SK-N-SH treated with all-trans-retinoic acid at 6 μM for 48 hours (cell line): ENCODE measurements around the gene PRPF19.

Experiments used
- BACH2 ChIP-seq: fragments of 250-450 bp; sonication (Bioruptor Pico); IDR thresholded peaks from 2 replicates; pipeline ENCODE4 v1.9.0; 2021; ENCODE audit warnings: mild to moderate bottlenecking, borderline replicate concordance
- ISL1 ChIP-seq: fragments of 250-450 bp; sonication (Bioruptor Pico); IDR thresholded peaks from 2 replicates; pipeline ENCODE4 v2.1.2; 2022; ENCODE audit warnings: mild to moderate bottlenecking, moderate library complexity
- OSR1 ChIP-seq: fragments of 250-450 bp; sonication (Bioruptor Pico); IDR thresholded peaks from 2 replicates; pipeline ENCODE4 v1.8.0; 2022; ENCODE audit warnings: moderate library complexity, mild to moderate bottlenecking, inconsistent platforms
- RARB ChIP-seq: fragments of 250-450 bp; sonication (Bioruptor Pico); IDR thresholded peaks from 2 replicates; pipeline ENCODE4 v1.8.0; 2021; ENCODE audit warnings: mild to moderate bottlenecking, moderate library complexity
- TOX ChIP-seq: fragments of 250-450 bp; sonication (Bioruptor Pico); IDR thresholded peaks from 2 replicates; pipeline ENCODE4 v1.8.0; 2021; ENCODE audit warnings: mild to moderate bottlenecking, moderate library complexity, borderline replicate concordance
- ZC3H10 ChIP-seq: fragments of 250-450 bp; sonication (Bioruptor Pico); IDR thresholded peaks from 2 replicates; pipeline ENCODE4 v1.5.1; 2021; ENCODE audit warnings: mild to moderate bottlenecking, moderate library complexity
- TF ChIP-seq, protein P1 (sequence below): fragments of 250-450 bp; sonication (Bioruptor Pico); IDR thresholded peaks from 2 replicates; pipeline ENCODE4 v1.5.1; 2020; ENCODE audit warnings: low read depth, mild to moderate bottlenecking, moderate library complexity
- TF ChIP-seq, protein P2 (sequence below): fragments of 250-450 bp; sonication (Bioruptor Pico); IDR thresholded peaks from 2 replicates; pipeline ENCODE4 v1.8.0; 2020; ENCODE audit warnings: mild to moderate bottlenecking, moderate library complexity, borderline replicate concordance

DNA sequence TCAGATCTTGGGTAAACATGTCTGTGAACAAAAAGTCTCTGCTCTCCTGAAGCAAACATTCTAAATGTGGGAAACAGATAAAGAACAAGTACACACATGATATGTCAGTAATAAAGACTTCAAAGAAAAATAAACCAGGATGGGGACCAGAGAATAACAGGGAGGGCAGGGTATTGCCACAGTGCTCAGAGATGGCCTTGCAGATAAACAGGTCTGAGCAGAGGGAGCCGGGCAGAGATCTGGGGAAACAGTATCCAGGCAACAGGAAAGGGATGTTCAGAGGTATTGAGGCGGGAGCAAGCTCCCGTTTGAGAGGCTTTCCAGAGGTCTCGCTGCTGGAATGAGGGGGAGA, 61.5 kb downstream of the PRPF19 start:
- TF ChIP-seq ISL1 (CRISPR knock-in tag), result no peak
- TF ChIP-seq, protein P1, sequence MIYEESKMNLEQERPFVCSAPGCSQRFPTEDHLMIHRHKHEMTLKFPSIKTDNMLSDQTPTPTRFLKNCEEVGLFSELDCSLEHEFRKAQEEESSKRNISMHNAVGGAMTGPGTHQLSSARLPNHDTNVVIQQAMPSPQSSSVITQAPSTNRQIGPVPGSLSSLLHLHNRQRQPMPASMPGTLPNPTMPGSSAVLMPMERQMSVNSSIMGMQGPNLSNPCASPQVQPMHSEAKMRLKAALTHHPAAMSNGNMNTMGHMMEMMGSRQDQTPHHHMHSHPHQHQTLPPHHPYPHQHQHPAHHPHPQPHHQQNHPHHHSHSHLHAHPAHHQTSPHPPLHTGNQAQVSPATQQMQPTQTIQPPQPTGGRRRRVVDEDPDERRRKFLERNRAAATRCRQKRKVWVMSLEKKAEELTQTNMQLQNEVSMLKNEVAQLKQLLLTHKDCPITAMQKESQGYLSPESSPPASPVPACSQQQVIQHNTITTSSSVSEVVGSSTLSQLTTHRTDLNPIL (CRISPR knock-in tag), result no peak
- TF ChIP-seq, protein P2, sequence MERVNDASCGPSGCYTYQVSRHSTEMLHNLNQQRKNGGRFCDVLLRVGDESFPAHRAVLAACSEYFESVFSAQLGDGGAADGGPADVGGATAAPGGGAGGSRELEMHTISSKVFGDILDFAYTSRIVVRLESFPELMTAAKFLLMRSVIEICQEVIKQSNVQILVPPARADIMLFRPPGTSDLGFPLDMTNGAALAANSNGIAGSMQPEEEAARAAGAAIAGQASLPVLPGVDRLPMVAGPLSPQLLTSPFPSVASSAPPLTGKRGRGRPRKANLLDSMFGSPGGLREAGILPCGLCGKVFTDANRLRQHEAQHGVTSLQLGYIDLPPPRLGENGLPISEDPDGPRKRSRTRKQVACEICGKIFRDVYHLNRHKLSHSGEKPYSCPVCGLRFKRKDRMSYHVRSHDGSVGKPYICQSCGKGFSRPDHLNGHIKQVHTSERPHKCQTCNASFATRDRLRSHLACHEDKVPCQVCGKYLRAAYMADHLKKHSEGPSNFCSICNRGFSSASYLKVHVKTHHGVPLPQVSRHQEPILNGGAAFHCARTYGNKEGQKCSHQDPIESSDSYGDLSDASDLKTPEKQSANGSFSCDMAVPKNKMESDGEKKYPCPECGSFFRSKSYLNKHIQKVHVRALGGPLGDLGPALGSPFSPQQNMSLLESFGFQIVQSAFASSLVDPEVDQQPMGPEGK, result no peak
- no peak for TF ChIP-seq BACH2
- TF ChIP-seq TOX (CRISPR knock-in tag), result no peak
- TF ChIP-seq OSR1 (CRISPR knock-in tag), result no peak
- TF ChIP-seq ZC3H10 (CRISPR knock-in tag), result no peak
- TF ChIP-seq RARB (CRISPR knock-in tag), result no peak
